GM12891 (cell line): ENCODE measurements around the gene BBS5.

Experiments used
- PAX5 ChIP-seq: IDR thresholded peaks from 2 replicates; pipeline ENCODE4 v1.6.1; 2011; ENCODE audit warnings: low read length, moderate library complexity, mild to moderate bottlenecking; ENCODE audit not compliant: insufficient read depth, severe bottlenecking
- POLR2A ChIP-seq: IDR thresholded peaks from 2 replicates; pipeline ENCODE4 v1.6.1; 2011; ENCODE audit warnings: low read depth, low read length, control low read depth
- POLR2AphosphoS5 ChIP-seq: IDR thresholded peaks from 2 replicates; pipeline ENCODE4 v1.6.1; 2011; ENCODE audit warnings: low read depth, low read length, control low read depth
- POU2F2 ChIP-seq: IDR thresholded peaks from 2 replicates; pipeline ENCODE4 v1.6.1; 2011; ENCODE audit warnings: low read depth, mild to moderate bottlenecking, control low read depth, low read length, moderate library complexity
- SPI1 ChIP-seq: IDR thresholded peaks from 2 replicates; pipeline ENCODE4 v1.6.1; 2011; ENCODE audit warnings: low read depth, low read length, control low read depth
- TAF1 ChIP-seq: IDR thresholded peaks from 2 replicates; pipeline ENCODE4 v1.6.1; 2011; ENCODE audit warnings: low read depth, low read length, control low read depth

DNA sequence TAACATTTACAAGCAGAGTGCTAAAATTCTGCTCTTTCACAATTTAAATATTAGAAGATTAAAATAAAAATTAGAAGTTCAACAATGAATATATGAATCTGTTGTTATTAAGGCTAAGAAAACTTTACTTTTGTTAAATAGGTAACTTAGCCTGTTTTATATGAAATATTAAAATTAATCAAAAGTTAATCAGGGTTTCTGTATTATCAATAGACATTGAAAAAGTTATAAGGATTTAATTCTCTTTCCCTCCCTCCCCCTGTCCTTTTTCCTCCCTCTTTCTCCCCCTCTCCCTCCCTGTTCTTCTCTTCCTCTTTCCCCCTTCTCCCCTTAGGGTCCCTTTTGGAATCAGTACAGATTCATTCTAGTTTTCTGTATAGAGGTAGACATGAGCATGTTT, 12.1 kb downstream of the BBS5 start:
- no peak for TF ChIP-seq POLR2A
- no peak for TF ChIP-seq POLR2AphosphoS5
- no peak for TF ChIP-seq TAF1
- no peak for TF ChIP-seq POU2F2
- TF ChIP-seq SPI1: no peak
- TF ChIP-seq PAX5: no peak
